Measurements from ENCODE around the gene ZNF668. TPM values are rescaled to one million over a fixed set of nuclear protein-coding genes. Genes with fewer than 3 reads are reported as not detected.

Gene ZNF668
- total and polyA plus RNA-seq, 2 of the 4 experiments (the other 2 are of a cell fraction): 4.5 to 11.6 TPM

- TF ChIP-seq USF2 (IDR thresholded peaks at IDR 0.05; ENCODE audit: low read depth, low read length): no peak
These were observed 12.0 kb upstream of the ZNF668 start (continued) for GRCh38 chr16:31085873-31086628.

GRCh38 chr16:31085411-31085810, 11.4 kb upstream of the ZNF668 start:
- H2BK20ac ChIP-seq (ENCODE audit: low read depth, low read length): no peak overlapping the region
- no peak overlapping the region for H2BK5ac ChIP-seq (ENCODE audit: low read depth, low read length, poor library complexity, severe bottlenecking)
- ChIA-PET POLR2A (ENCODE audit: unreplicated experiment) (no interaction called here), CTCF (interaction anchor here (0.6 to 1.2 kb wide), 2 partner anchors 15 to 58 kb away, joined by 3 to 4 read pairs; no protein-coding TSS in a partner anchor)
- no peak overlapping the region for H2AFZ ChIP-seq (replicated peaks; ENCODE audit: low read length, poor library complexity)
- H3K9ac ChIP-seq (ENCODE audit: low read depth, low read length): no peak overlapping the region
- no peaks in the 10 kb centered on the region for H3K4me1 ChIP-seq (ENCODE audit: control insufficient read depth, insufficient read depth, low read length)
- H2BK15ac ChIP-seq (ENCODE audit: low read depth, low read length): no peak overlapping the region
- H3K14ac ChIP-seq (replicated peaks; ENCODE audit: low read depth, low read length): no peak overlapping the region
- peaks cover 21% of the 10 kb centered on the region for H4K20me1 ChIP-seq (ENCODE audit: insufficient read depth, low read length)
- ATAC-seq (ENCODE audit: low read depth): no peak
- H3K9me1 ChIP-seq (ENCODE audit: insufficient read depth, low read length): peaks cover 3% of the 10 kb centered on the region
- peaks cover 11 to 53% of the 10 kb centered on the region in 2 experiments for H3K79me1 ChIP-seq (ENCODE audit: low read depth in 1 of 2, low read length in 2 of 2)
- no peak overlapping the region for H3K4me3 ChIP-seq (ENCODE audit: insufficient read depth, low read depth, low read length)
- H2BK120ac ChIP-seq (ENCODE audit: low read depth, low read length): no peak overlapping the region
- H3K36me3 ChIP-seq (ENCODE audit: control insufficient read depth, insufficient read depth, low read length): peaks cover 62% of the 10 kb centered on the region
- no peak overlapping the region for H3K18ac ChIP-seq (ENCODE audit: low read depth, low read length)
- no peak overlapping the region for H2AK5ac ChIP-seq (ENCODE audit: low read depth, low read length)
- no peak overlapping the region for H4K91ac ChIP-seq (ENCODE audit: insufficient read depth, low read depth, low read length)
- WGBS, 2 experiments (ENCODE audit: extremely low coverage in 2 of 2, insufficient read length in 1 of 2): 78% methylated on average over 5 of the region's 8 CpGs; no CpG with 5 or more reads in 1 of the 2 experiments
- DNase-seq: no peak
- no peak overlapping the region for H4K8ac ChIP-seq (ENCODE audit: low read depth in 2 of 2, low read length in 2 of 2)
- no peak overlapping the region for H3K4ac ChIP-seq (ENCODE audit: low read depth, low read length)
- no peak overlapping the region for H4K5ac ChIP-seq (ENCODE audit: low read depth, low read length)
- no peaks in the 10 kb centered on the region for H3K9me3 ChIP-seq (ENCODE audit: control insufficient read depth, insufficient read depth, low read length)
- H3K23ac ChIP-seq (ENCODE audit: low read depth, low read length): no peak overlapping the region
- in situ Hi-C loops (cut with MboI; ENCODE audit: low sequenced_read_pairs): loop anchor here (10.0 kb wide), 1 partner anchor 101 kb away; the partner anchor contains the start of gene HSD3B7
- no peak overlapping the region for H3K27ac ChIP-seq (ENCODE audit: insufficient read depth, low read length)
- no peak overlapping the region for H3K56ac ChIP-seq (ENCODE audit: extremely low read depth, insufficient read depth, low read length)
- intact Hi-C loops (cut with micrococcal nuclease): no loop called here
- H3K27me3 ChIP-seq (ENCODE audit: control insufficient read depth, insufficient read depth, low read length): no peaks in the 10 kb centered on the region
- H2AK9ac ChIP-seq (replicated peaks; ENCODE audit: low read depth, low read length, poor library complexity): no peak overlapping the region
- no peak overlapping the region for H3K4me2 ChIP-seq (ENCODE audit: low read depth, low read length)
- no TSS peak for BruUV-seq (replicated peaks)
- dilution Hi-C loops (cut with HindIII; ENCODE audit: low sequenced_read_pairs, unreplicated experiment): no loop called here
- TF ChIP-seq, protein P1, sequence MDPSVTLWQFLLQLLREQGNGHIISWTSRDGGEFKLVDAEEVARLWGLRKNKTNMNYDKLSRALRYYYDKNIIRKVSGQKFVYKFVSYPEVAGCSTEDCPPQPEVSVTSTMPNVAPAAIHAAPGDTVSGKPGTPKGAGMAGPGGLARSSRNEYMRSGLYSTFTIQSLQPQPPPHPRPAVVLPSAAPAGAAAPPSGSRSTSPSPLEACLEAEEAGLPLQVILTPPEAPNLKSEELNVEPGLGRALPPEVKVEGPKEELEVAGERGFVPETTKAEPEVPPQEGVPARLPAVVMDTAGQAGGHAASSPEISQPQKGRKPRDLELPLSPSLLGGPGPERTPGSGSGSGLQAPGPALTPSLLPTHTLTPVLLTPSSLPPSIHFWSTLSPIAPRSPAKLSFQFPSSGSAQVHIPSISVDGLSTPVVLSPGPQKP (IDR thresholded peaks at IDR 0.05; ENCODE audit: borderline replicate concordance, low read depth, low read length): no peak
- TF ChIP-seq SMC3 (IDR thresholded peaks at IDR 0.05; ENCODE audit: low read depth, low read length): no peak
- no peak for TF ChIP-seq MAFK (IDR thresholded peaks at IDR 0.05; ENCODE audit: low read depth, low read length)
- no peak for TF ChIP-seq POLR2A (IDR thresholded peaks at IDR 0.05; ENCODE audit: low read depth, low read length)
- TF ChIP-seq RCOR1 (IDR thresholded peaks at IDR 0.05; ENCODE audit: insufficient replicate concordance, low read length): no peak
- TF ChIP-seq, protein P2, sequence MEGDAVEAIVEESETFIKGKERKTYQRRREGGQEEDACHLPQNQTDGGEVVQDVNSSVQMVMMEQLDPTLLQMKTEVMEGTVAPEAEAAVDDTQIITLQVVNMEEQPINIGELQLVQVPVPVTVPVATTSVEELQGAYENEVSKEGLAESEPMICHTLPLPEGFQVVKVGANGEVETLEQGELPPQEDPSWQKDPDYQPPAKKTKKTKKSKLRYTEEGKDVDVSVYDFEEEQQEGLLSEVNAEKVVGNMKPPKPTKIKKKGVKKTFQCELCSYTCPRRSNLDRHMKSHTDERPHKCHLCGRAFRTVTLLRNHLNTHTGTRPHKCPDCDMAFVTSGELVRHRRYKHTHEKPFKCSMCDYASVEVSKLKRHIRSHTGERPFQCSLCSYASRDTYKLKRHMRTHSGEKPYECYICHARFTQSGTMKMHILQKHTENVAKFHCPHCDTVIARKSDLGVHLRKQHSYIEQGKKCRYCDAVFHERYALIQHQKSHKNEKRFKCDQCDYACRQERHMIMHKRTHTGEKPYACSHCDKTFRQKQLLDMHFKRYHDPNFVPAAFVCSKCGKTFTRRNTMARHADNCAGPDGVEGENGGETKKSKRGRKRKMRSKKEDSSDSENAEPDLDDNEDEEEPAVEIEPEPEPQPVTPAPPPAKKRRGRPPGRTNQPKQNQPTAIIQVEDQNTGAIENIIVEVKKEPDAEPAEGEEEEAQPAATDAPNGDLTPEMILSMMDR (conservative IDR thresholded peaks at IDR 0.05; ENCODE audit: low read depth, low read length): no peak
- no peak for TF ChIP-seq MXI1 (IDR thresholded peaks at IDR 0.05; ENCODE audit: borderline replicate concordance, low read depth, low read length)
- no peak for TF ChIP-seq CEBPB (IDR thresholded peaks at IDR 0.05; ENCODE audit: low read depth, low read length)
- TF ChIP-seq BHLHE40 (IDR thresholded peaks at IDR 0.05; ENCODE audit: low read depth, low read length): no peak
- TF ChIP-seq CHD1 (IDR thresholded peaks at IDR 0.05; ENCODE audit: low read depth, low read length): no peak
- TF ChIP-seq FOS (IDR thresholded peaks at IDR 0.05; ENCODE audit: low read depth, low read length): no peak
- TF ChIP-seq RAD21 (IDR thresholded peaks at IDR 0.05; ENCODE audit: low read length): no peak

All from IMR-90 (cell line).